Occipital lobe (tissue), 2 donors: ENCODE results near the gene TRIM67. TPM values are rescaled to one million over a fixed set of nuclear protein-coding genes. Genes with fewer than 3 reads are reported as not detected.
A peak's percentile ranks its signal among the peaks of the same experiment; 100 is the strongest.
"Not testable (repeated sequence)": the region's sequence is repeated elsewhere in the genome, so short reads cannot be mapped to it uniquely, and the experiment has no call there.

ENCODE experiments used
- DNase-seq: peaks from one replicate; lab custom pipeline; 2025; lab: John Stamatoyannopoulos, UW
- total RNA-seq: library from RNA; depleted of rRNA; stranded (reverse); fragments of >200 nt; gene quantifications from one replicate; pipeline ENCODE4 v1.2.3, GENCODE V29; 2014

Gene TRIM67
- total RNA-seq: 44.9 TPM

DNA sequence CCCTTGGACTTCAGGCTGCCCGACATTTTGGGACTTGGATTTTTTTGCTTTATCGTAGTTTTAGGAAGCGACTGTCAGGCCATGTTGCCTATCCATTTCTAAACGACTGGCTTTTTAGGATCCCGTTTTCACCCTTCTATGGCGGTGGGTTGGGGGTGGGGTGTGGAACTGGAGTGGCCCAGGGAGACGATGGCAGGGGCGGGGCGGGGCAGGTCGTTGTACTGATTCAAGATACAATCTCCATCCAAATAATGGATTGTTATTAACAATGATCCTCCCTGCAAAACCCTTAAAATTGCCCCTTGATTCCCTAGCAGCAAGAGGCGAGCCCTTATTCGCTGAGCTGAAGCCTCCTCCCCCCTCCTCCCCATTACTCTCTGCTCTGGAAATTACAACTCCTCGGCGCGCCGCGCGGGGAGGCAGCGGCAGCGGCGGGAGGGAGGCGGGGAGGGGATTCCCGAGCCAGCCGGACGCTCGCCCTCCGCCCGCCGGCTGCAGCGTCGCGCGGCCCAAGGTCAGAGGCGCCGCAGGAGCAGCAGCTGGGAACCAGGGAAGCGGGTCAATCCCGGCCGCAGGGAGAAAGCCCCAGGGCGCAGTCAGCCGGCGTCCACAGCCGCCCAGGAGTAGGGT lies at the start of gene TRIM67:
Gene TRIM67 (plus strand): TSS at position 392 of the 630 bp plus-strand sequence. CDS start 912 bp downstream, outside the sequence.
- no peak for DNase-seq

DNA sequence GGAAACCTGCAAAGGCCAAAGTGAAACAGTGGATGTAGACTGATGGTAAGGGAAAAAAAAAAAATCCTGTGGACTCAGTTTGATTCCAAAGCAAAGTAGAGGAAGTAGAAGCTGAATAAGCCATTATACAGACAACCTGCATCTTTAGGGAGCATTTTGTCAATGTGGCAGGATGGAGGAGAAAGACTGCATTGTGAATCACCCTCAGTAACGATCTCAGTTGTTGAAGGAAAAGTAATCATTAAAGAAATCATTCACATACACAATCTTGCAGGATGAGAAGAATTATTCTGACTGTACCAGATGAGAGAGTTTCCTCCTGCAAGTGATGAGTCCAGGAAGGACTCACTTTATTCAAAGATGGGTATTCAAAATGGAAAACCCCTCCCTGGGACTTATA lies 45.1 kb upstream of the TRIM67 start:
- DNase-seq: no peak

DNA sequence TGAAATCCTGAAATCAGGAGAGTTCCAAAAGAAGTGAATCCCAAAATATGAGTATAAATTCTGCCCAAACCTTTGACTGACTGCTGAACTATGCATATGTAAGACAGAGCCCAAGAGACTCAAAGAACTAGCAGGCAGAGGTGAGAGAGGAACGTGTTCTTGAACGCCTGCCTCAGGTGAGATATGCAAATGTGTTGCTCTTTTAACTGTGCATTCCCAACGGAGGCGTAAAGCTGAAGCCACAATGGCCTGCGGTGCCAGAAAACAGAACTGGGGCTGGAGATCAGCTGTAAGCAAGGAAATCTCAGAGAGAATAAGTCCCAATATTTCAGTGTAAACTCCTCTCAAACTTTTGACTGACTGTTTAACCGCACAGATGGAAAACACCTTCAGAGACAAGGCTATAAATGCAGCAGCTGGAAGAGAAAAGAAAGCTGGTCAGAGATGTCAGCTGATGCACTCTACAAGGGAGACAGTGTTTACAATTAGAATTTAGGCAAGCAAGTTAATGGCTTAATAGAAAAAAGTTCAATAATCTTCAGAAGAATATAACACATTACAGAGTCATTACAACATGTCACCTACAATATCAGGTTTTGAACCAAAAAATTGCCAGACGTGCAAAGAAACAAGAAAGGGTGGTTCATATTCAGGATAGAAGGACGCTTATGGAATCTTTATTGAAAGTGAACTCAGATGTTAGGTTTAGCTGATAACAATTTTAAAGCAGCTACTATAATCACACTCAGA lies 43.0 kb upstream of the TRIM67 start:
- no peak for DNase-seq

GRCh38 chr1:231121533-231121932 lies 40.3 kb upstream of the TRIM67 start:
- no peak for DNase-seq

DNA sequence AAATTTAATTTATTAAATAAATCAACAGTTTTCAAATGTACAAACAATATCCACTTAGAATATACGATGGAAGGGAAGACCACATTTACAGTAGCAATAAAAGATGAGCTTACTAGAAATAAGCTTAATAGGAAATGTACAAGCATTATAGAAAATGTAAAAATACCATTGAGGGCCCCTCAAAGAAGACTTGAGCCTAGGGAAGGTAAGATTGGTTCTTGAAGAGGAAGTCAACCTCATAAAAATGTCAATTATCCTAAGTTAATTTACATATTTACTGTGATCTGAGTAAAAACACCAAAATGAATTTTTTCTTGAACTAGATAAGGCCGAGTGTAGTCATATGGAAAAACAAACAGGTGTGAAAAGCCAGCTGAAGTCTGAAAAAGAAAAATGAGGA lies 39.7 kb upstream of the TRIM67 start:
- DNase-seq: no peak

- DNase-seq: peak; percentile 2
Measured at GRCh38 chr1:231124746-231125145, 37.1 kb upstream of the TRIM67 start.

- DNase-seq: no peak
Measured at GRCh38 chr1:231125972-231126580, 35.8 kb upstream of the TRIM67 start.

- DNase-seq: not testable (repeated sequence)
Measured at GRCh38 chr1:231127106-231127505, 34.8 kb upstream of the TRIM67 start.

DNA sequence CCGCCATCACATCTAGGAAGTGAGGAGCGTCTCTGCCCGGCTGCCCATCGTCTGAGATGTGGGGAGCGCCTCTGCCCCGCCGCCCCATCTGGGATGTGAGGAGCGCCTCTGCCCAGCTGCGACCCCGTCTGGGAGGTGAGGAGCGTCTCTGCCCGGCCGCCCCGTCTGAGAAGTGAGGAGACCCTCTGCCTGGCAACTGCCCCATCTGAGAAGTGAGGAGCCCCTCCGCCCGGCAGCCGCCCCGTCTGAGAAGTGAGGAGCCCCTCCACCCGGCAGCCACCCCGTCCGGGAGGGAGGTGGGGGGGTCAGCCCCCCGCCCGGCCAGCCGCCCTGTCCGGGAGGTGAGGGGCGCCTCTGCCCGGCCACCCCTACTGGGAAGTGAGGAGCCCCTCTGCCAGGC lies 33.4 kb upstream of the TRIM67 start:
- not testable (repeated sequence) for DNase-seq

DNA sequence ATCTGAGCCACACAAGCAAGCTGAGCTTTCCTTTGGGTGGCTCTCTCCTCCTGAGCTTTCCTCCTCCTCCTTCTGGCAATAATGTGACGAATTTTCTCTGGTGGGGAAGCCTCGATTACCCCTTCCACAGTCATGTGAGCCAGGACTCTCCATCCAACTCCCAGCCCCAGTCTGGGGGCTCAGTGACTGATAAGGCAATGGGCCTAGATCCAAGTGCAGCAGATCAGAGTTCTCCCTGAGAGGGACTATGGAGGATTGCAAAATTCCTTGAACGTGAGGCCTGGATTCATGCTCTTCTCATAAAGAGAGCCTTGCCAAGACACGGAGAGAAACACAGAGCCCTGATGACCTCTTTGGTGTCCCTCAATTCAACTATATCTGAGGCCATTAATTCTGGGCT lies 31.3 kb upstream of the TRIM67 start:
- no peak for DNase-seq

GRCh38 chr1:231132591-231132990 lies 29.3 kb upstream of the TRIM67 start:
- not testable (repeated sequence) for DNase-seq

DNA sequence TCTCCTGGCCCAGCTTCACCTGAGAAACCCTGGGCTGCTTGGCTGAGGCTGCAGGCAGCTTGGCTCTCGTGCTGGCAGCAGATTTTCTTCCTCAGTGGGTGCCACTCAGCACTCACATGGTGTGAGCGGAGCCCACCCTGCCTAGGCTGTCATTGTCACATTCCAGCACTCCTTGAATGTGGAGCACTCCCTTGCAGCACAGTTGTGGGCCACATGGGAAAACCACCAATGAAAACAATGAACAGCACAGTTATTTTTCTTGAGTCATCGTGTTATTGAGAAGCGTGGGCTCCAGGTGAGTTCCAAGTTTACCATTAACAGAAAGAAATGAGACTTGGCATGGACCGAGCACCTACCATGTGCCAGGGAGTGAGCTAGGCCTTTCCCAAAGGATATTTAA lies 27.2 kb upstream of the TRIM67 start:
- DNase-seq: no peak

GRCh38 chr1:231138236-231138635 lies 23.6 kb upstream of the TRIM67 start:
- DNase-seq: no peak

DNA sequence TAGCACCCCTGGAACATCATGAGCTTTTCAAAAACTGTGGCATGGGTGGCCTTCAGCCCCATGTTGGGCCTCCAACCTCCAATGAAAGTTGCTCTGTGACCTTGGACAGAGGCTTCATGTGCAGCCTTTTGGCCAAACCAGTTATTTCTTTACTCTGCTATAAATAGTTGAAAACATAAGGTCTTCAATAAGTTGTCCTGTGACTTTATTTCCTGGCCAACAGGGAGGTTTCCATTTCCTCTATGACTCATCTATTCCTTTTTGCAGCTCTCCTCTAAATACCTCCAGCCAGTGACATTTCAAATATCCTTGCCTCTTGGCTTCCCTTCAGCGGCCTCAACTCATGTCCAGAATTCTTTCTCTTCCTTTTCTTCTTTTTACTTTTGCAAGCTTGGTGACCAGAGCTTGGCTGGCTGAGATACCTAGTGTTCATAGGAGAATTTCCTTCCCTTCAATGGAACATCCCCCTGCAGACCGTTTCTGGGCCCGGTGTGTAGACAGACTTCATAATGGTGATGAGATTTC lies 22.7 kb upstream of the TRIM67 start:
- no peak for DNase-seq

DNA sequence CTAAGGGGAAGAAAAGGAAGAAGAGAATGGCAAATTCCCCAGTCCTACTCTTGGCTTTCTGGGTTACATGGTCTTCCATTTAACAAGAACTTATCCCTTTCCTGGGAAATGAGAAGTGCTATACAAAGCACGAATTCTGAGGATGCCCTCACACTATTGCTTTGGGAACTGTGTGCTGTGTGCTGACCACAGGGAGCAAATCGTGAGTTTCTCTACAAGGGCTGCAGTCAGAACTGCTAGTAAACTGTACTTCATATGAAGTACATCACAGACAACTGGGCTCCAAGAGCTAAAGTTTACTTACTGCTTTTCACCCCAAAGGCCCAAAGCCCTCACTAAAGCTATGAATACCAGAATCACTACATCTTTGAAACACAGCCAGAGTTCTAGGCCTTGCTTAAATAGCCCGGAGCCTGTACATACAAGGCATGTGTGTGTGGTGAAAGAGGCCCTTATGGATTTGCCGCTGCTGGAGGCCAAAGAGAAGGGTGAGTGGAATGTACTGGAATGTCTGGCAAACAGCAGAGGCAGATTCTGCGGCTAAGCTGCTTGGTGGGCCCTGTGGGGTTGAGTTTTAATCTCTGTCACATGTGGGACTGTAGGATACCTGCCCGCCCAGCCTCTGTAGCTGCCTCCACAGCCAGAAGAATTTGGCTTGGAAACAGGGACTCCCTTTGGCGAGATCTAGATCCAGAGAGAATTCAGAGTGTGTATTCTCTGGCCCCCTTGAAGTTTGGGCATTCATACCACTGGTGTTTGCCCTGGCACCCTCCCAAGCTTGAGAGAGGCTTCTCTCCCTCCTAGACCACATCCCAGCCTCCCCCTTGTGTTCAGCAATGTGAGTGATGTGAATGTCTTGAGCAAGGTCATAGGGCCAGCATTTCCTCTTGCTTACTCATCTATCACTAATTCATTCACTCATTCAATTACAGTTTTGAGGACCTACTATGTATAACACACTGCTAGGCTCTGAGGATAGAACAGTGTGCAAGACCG lies 21.9 kb upstream of the TRIM67 start:
- DNase-seq: no peak

GRCh38 chr1:231144416-231145193 lies 17.3 kb upstream of the TRIM67 start:
- DNase-seq: no peak

DNA sequence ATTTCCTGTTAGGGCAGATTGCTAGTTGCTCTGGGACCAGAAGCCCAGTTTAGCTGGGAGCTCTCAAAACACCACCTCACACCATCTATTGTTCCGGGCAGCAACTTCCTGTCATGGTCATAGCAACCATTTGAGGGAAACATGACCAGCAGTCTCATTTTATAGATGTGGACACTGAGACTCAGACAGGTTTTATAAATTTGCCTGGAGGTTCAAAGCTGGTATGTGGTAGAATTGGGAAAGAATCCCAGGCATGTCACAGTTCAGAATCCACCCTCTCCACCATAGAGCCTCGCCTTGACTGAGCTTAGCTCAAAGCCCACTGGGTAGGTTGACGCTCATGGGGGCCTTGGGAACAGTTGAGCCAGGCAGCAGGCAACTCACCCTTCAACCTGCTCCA lies 14.0 kb upstream of the TRIM67 start:
- DNase-seq: no peak

GRCh38 chr1:231151811-231152210 lies 10.0 kb upstream of the TRIM67 start:
- no peak for DNase-seq

DNA sequence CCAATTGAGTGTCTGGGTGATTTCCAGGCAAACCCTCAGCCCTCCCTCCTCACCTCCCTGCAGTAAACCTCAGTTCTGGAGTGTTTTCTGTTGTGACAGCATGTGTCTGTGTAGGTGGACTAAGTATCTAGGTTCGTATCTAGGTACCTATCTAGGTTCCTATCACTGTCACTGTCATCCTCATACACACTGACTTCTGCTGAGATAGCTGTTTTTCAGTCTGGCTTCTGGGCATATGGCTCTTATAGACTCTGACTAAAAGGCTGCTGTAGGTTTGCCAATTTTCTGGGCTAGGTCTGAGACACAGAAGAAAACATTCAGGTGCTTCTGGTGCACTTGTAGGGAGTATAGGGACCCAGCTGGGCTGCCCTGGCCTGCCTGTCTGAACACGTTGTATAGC lies 8.1 kb upstream of the TRIM67 start:
- no peak for DNase-seq

DNA sequence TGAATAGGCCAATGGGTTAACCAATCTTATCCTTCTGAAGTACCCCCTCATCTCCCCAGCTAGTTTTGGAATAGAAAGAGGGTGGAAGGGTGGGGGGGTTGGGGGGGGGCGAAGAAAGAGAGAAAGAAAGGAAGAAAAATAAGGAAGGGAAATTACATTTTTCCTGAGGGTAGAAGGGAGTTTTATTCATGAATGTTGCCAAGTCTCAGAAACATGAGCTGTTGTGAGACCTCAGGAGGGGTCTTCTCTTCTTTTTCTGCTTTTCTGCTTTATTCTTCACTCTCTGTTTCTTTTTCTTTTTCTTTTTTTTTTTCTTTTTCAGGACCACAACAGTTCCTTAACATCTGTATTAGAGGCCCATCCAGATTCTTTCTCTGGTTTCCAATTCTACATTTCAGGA lies 6.0 kb upstream of the TRIM67 start:
- no peak for DNase-seq
